ENCODE results near the gene HSPG2.

- no peak for TF ChIP-seq CTCF (IDR thresholded peaks at IDR 0.05; ENCODE audit: poor library complexity)
- TF ChIP-seq EZH2 (IDR thresholded peaks at IDR 0.05; ENCODE audit: borderline replicate concordance), result no peak
- TF ChIP-seq EZH2phosphoT487 (IDR thresholded peaks at IDR 0.05; ENCODE audit: low read depth, severe bottlenecking, unreplicated experiment), result no peak
Measured at GRCh38 chr1:21891621-21892479, 45.3 kb downstream of the HSPG2 start.
